ENCODE measurements around the gene SLAMF7. TPM values are rescaled to one million over a fixed set of nuclear protein-coding genes. Genes with fewer than 3 reads are reported as not detected.

Gene SLAMF7
- total RNA-seq, 1 donor from 2014 or later, result 0.08 TPM

DNA sequence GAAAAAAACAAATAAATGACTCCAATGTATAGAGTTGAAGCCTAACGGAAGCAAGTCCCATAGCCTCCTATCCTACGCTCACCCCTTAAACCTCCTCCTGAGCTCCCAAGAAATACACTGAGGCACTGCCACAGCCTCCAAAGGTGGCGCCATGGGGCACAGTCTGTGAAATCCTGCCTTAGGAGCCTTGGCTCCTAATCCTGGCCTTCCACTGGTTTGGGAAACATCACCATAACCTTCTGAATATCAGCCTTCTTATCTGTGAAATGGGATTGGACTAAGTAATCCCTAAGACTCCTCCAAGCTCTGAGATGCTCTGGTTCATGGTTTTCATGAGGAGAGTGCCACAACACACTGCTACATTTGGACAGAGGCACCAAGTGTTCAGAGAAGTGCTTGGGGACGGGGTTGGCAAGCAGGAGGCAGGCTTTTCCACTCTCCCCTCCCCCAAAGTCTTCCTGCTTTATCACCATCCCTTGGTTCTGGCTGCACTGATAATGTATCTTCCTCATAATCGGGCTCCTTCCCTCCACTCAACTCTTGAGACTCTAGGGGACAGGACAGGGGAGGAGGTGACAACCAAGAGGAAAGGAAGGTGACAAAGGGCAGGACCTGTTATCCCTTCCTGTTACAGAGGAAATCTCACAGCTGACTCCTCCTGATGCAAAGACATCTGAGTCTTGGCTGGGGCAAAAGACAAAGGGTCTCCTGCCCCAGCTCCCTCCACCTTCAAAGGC, 2.7 kb downstream of the SLAMF7 start:
- TF ChIP-seq, protein P1, sequence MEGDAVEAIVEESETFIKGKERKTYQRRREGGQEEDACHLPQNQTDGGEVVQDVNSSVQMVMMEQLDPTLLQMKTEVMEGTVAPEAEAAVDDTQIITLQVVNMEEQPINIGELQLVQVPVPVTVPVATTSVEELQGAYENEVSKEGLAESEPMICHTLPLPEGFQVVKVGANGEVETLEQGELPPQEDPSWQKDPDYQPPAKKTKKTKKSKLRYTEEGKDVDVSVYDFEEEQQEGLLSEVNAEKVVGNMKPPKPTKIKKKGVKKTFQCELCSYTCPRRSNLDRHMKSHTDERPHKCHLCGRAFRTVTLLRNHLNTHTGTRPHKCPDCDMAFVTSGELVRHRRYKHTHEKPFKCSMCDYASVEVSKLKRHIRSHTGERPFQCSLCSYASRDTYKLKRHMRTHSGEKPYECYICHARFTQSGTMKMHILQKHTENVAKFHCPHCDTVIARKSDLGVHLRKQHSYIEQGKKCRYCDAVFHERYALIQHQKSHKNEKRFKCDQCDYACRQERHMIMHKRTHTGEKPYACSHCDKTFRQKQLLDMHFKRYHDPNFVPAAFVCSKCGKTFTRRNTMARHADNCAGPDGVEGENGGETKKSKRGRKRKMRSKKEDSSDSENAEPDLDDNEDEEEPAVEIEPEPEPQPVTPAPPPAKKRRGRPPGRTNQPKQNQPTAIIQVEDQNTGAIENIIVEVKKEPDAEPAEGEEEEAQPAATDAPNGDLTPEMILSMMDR (IDR thresholded peaks at IDR 0.05; ENCODE audit: insufficient read depth, low read length, poor library complexity, severe bottlenecking), result no peak
- no peak for DNase-seq (ENCODE audit: low read depth)
- Histone ChIP-seq H3K36me3 (ENCODE audit: control insufficient read depth, insufficient read depth, low read length) (no peaks in the 10 kb centered on the region), H3K4me3 (ENCODE audit: low read depth, low read length) (no peak overlapping the region), H3K27me3 (ENCODE audit: control insufficient read depth, insufficient read depth, low read length) (no peaks in the 10 kb centered on the region)

DNA sequence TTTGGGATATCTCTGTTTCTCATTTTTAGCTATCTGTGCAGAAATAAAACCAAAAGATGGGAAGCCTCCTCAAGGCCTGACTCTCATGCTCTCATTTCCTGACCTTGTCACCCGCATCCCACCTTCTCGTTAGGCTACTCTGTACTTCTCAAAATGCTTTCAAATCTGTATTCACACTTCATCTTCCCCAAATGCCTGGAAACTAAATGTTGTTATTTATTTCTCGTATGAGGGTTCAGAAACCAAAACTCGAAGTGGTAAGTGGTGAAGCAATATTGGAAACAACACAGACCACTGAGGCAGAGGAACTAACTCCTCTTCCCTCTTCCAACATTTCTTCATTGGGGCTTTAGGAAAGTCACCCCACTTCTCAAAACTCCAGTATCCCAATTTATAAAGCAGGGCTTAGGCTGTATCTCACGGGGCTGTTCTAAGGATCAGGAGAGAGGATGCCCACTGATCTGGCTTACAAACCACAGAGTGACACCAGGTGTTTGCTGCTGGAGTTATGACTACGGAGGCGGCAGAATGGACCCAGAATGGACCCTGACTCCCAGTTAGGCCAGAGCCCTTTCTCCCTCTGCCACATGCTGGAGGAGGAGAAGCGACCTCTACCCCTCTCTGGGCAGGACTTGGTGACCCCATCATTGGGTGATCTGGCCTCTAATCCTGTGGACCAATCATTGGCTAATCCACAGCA, 3.5 kb downstream of the SLAMF7 start:
- TF ChIP-seq, protein P1 (IDR thresholded peaks at IDR 0.05; ENCODE audit: insufficient read depth, low read length, poor library complexity, severe bottlenecking), result no peak
- Histone ChIP-seq H3K36me3 (ENCODE audit: control insufficient read depth, insufficient read depth, low read length) (no peaks in the 10 kb centered on the region), H3K4me3 (ENCODE audit: low read depth, low read length) (no peak overlapping the region), H3K27me3 (ENCODE audit: control insufficient read depth, insufficient read depth, low read length) (no peaks in the 10 kb centered on the region)
- DNase-seq (ENCODE audit: low read depth), result no peak

DNA sequence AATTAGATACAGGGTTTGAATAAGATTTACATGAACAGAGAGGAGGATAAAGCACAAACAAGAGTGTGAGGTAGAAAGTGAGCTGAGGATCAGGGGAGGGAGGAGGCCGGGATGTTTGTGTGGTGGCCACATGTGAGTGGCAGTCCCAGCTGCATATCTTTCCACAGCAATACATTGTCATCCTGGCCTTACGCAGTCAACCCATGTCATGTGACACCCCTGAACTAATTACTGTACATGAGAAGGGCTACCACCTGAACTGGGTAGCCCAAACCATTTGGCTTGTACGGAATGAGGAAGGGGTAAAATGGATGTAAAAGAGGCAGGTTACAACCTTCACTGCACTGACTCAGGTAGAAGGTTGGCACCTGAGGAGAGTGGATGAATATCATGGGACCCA, 4.2 kb downstream of the SLAMF7 start:
- DNase-seq (ENCODE audit: low read depth), result no peak
- TF ChIP-seq, protein P1 (IDR thresholded peaks at IDR 0.05; ENCODE audit: insufficient read depth, low read length, poor library complexity, severe bottlenecking), result no peak
- H3K4me3 ChIP-seq (ENCODE audit: low read depth, low read length), result no peak overlapping the region

DNA sequence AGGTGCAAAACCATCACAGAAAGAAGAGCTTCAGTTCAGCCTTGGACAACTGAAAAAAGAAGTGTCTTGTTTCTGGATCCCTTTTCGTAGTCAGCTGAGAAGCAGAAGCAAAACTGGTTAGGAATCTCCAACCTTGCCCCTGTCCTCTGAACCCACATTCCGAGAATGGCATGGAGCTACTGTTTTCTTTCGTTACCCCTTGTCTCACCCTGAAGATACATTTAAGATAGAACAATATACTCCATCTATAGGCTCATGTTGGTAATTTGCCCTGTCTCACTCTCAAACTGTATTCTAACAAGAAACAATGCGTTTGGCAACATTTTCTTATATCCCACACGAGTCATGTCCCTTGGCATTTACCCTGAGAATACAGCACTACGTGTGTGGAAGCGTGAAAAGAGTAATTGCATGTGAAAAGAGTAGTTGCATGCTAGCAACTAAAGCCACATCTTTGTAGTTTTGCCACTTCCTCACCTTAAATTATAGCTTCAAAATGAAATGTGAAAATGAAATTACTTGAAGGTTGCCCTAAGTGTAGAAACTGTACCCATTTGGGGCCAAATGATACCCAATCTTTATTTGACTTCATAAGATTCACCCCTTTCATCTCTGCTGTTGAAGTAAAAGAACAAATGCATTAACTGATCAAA, 5.3 kb downstream of the SLAMF7 start:
- TF ChIP-seq, protein P1 (IDR thresholded peaks at IDR 0.05; ENCODE audit: insufficient read depth, low read length, poor library complexity, severe bottlenecking), result no peak
- no peak for DNase-seq (ENCODE audit: low read depth)
- H3K36me3 ChIP-seq (ENCODE audit: control insufficient read depth, insufficient read depth, low read length), result no peaks in the 10 kb centered on the region

More for the DNA sequence above, 4.2 kb downstream of the SLAMF7 start:
- no peaks in the 10 kb centered on the region for H3K27me3 ChIP-seq (ENCODE audit: control insufficient read depth, insufficient read depth, low read length)
- no peaks in the 10 kb centered on the region for H3K36me3 ChIP-seq (ENCODE audit: control insufficient read depth, insufficient read depth, low read length)

DNA sequence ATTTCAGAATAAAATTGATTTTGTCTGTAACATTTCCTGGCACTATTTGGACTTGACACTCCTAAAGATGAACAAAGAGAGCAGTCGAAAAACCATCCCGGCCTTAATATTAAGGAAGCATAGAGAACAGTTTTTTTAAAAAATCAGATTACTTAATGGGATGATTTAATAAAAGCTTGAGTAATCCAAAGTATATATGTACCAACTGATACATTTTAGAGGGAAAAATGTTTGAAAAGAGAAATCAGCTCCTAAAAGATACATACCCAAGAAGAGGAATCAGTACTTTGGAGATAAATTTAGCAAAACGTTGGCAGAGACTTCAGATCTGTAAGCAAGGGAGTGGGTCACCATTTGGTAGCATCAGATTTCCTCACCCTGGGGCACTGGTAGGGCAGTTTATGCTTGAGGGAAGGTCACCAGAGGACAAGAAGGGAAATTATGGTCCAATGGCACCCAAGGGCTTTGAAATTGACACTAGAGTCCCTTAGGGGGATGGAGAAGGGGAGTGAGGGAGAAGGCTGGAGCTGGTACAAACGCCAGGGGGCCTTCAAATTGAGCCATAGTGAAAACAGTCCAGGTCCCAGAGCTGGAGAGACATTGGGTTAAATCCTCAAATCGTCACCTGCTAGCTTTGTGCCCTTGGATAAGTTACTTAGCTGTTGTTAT, 5.9 kb downstream of the SLAMF7 start:
- no peak for DNase-seq (ENCODE audit: low read depth)
- Histone ChIP-seq H3K27me3 (ENCODE audit: control insufficient read depth, insufficient read depth, low read length) (no peaks in the 10 kb centered on the region), H3K36me3 (ENCODE audit: control insufficient read depth, insufficient read depth, low read length) (no peaks in the 10 kb centered on the region), H3K4me3 (ENCODE audit: low read depth, low read length) (no peak overlapping the region)
- TF ChIP-seq, protein P1 (IDR thresholded peaks at IDR 0.05; ENCODE audit: insufficient read depth, low read length, poor library complexity, severe bottlenecking), result no peak

More for the DNA sequence above, 5.3 kb downstream of the SLAMF7 start:
- no peak overlapping the region for H3K4me3 ChIP-seq (ENCODE audit: low read depth, low read length)
- H3K27me3 ChIP-seq (ENCODE audit: control insufficient read depth, insufficient read depth, low read length), result no peaks in the 10 kb centered on the region

Measured in kidney epithelial cell (primary cell).